Mesenchymal stem cell (in vitro differentiated cells and primary cell): ENCODE results near the gene PAEP.
A peak's percentile ranks its signal among the peaks of the same experiment; 100 is the strongest.

ENCODE experiments used
- DNase-seq: peaks from one replicate; pipeline ENCODE4 v3.0.0-alpha.2; 2013
- H2AFZ ChIP-seq: one replicate; pipeline ENCODE4 v1.6.1; 2013; ENCODE audit warnings: low read depth, mild to moderate bottlenecking, control low read depth, inconsistent platforms, low read length, moderate library complexity
- H2AK5ac ChIP-seq: 2 replicates; pipeline ENCODE4 v1.6.1; 2013; ENCODE audit warnings: low read length, moderate library complexity, mild to moderate bottlenecking, inconsistent platforms; ENCODE audit not compliant: severe bottlenecking
- H2BK120ac ChIP-seq: one replicate; pipeline ENCODE4 v1.6.1; 2013; ENCODE audit warnings: low read depth, mild to moderate bottlenecking, inconsistent platforms, low read length, moderate library complexity
- H2BK12ac ChIP-seq, 2 experiments: one replicate each; pipeline ENCODE4 v1.6.1; 2013; ENCODE audit warnings: inconsistent platforms in 2 of 2, low read length in 2 of 2, mild to moderate bottlenecking in 2 of 2, moderate library complexity in 2 of 2, control low read depth in 1 of 2
- H2BK15ac ChIP-seq: one replicate; pipeline ENCODE4 v1.6.1; 2013; ENCODE audit warnings: mild to moderate bottlenecking, low read depth, inconsistent platforms; ENCODE audit not compliant: poor library complexity, severe bottlenecking
- H2BK5ac ChIP-seq: 2 replicates; pipeline ENCODE4 v1.6.1; 2013; ENCODE audit warnings: low read depth, mild to moderate bottlenecking, low read length, control low read depth, inconsistent platforms; ENCODE audit not compliant: poor library complexity, severe bottlenecking
- H3K14ac ChIP-seq, 2 experiments: one replicate each; pipeline ENCODE4 v1.6.1; 2013; ENCODE audit warnings: inconsistent platforms in 2 of 2, low read length in 2 of 2, control low read depth in 1 of 2, mild to moderate bottlenecking in 1 of 2, moderate library complexity in 1 of 2
- H3K18ac ChIP-seq, 2 experiments: one replicate each; pipeline ENCODE4 v1.6.1; 2013; ENCODE audit warnings: inconsistent platforms in 2 of 2, low read length in 2 of 2, control low read depth in 1 of 2, low read depth in 1 of 2, mild to moderate bottlenecking in 1 of 2
- H3K23ac ChIP-seq, 2 experiments: one replicate each; pipeline ENCODE4 v1.6.1; 2013; ENCODE audit warnings: inconsistent platforms in 2 of 2, low read length in 2 of 2, mild to moderate bottlenecking in 2 of 2, moderate library complexity in 2 of 2, control low read depth in 1 of 2
- H3K27ac ChIP-seq: 2 replicates; pipeline ENCODE4 v1.5.1; 2013; ENCODE audit warnings: mild to moderate bottlenecking, moderate library complexity, low read length, control low read depth, inconsistent platforms; ENCODE audit not compliant: poor library complexity, severe bottlenecking
- H3K27me3 ChIP-seq, 2 experiments: 2 replicates each; pipeline versions ENCODE4 v1.6.1 to v1.7.0; 2013; ENCODE audit warnings: low read length in 2 of 2, mild to moderate bottlenecking in 2 of 2, moderate library complexity in 2 of 2, control low read depth in 1 of 2, inconsistent platforms in 1 of 2; ENCODE audit not compliant: control insufficient read depth in 1 of 2, insufficient read depth in 1 of 2
- H3K36me3 ChIP-seq, 2 experiments: 2 replicates each; pipeline versions ENCODE4 v1.6.1 to v1.7.0; 2013; ENCODE audit warnings: low read length in 2 of 2, control low read depth in 1 of 2, inconsistent platforms in 1 of 2, low read depth in 1 of 2, mild to moderate bottlenecking in 1 of 2; ENCODE audit not compliant: insufficient read depth in 2 of 2, control insufficient read depth in 1 of 2
- H3K4ac ChIP-seq, 2 experiments: one replicate each; pipeline ENCODE4 v1.6.1; 2013; ENCODE audit warnings: inconsistent platforms in 2 of 2, low read length in 2 of 2, mild to moderate bottlenecking in 2 of 2, moderate library complexity in 2 of 2, control low read depth in 1 of 2, low read depth in 1 of 2
- H3K4me1 ChIP-seq: 2 replicates; pipeline ENCODE4 v1.6.1; 2013; ENCODE audit warnings: low read depth, low read length, control low read depth; ENCODE audit not compliant: control insufficient read depth, insufficient read depth
- H3K4me2 ChIP-seq: 2 replicates; pipeline ENCODE4 v1.6.1; 2013; ENCODE audit warnings: low read length, mild to moderate bottlenecking, inconsistent platforms; ENCODE audit not compliant: poor library complexity, severe bottlenecking
- H3K4me3 ChIP-seq, 2 experiments: 2 replicates each; pipeline versions ENCODE4 v1.5.1 to v1.7.0; 2013; ENCODE audit warnings: low read length in 2 of 2, mild to moderate bottlenecking in 2 of 2, control low read depth in 1 of 2, low read depth in 1 of 2; ENCODE audit not compliant: insufficient read depth in 1 of 2
- H3K79me1 ChIP-seq: replicated peaks from 2 replicates; pipeline ENCODE4 v1.6.1; 2013; ENCODE audit warnings: mild to moderate bottlenecking, control low read depth, low read length, inconsistent platforms; ENCODE audit not compliant: poor library complexity, severe bottlenecking
- H3K9ac ChIP-seq: 2 replicates; pipeline ENCODE4 v1.7.0; 2013; ENCODE audit warnings: mild to moderate bottlenecking, low read length, moderate library complexity
- H3K9me3 ChIP-seq: 2 replicates; pipeline ENCODE4 v1.7.0; 2013; ENCODE audit warnings: mild to moderate bottlenecking, low read length; ENCODE audit not compliant: control insufficient read depth
- H4K8ac ChIP-seq: one replicate; pipeline ENCODE4 v1.6.1; 2013; ENCODE audit warnings: inconsistent platforms, mild to moderate bottlenecking, low read length, moderate library complexity
- H4K91ac ChIP-seq: one replicate; pipeline ENCODE4 v1.6.1; 2013; ENCODE audit warnings: mild to moderate bottlenecking, low read length, inconsistent platforms
- WGBS: methylation state at CpG from one replicate; pipeline ENCODE4 v1.1.7; 2013; ENCODE audit warnings: mixed read lengths; 5-methylcytosine and 5-hydroxymethylcytosine counted together

Gene PAEP

DNA sequence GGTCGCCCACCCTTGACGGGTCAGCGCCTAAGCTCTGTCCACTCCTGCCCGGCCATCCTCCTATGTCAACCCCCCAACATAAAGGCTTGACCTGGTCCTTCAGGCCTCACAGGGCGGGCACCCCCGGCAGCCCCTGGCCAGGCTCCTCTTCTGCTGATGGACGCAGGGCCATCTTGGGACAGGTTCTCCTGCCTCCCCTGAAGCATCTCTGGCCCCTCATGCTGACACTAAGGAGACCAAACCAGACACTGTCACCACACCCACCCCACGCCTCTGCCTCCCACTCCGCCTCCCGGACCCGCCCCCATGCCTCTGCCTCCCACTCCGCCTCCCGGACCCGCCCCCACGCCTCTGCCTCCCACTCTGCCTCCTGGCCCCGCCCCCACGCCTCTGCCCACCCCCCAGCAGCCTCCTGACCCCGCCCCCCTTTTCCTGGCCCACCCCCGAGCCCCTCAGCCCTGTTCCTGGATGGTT is 8.8 kb upstream of the PAEP start:
- Histone ChIP-seq H2BK12ac (no peak overlapping the region), H4K8ac (no peak overlapping the region), H3K23ac (no peak overlapping the region), H3K9ac (no peak overlapping the region), H2BK120ac (peak overlapping the region; percentile 19), H3K18ac (no peak overlapping the region), H2AFZ (no peak overlapping the region), H3K27me3 (peaks cover 0 to 25% of the 10 kb centered on the region in 2 experiments), H3K27ac (no peak overlapping the region), H3K4me3 (no peak overlapping the region), H3K36me3 (no peaks in the 10 kb centered on the region), H3K4me2 (no peak overlapping the region), H3K4me1 (no peaks in the 10 kb centered on the region), H2AK5ac (no peak overlapping the region), H3K9me3 (no peaks in the 10 kb centered on the region), H3K4ac (no peak overlapping the region), H3K79me1 (no peaks in the 10 kb centered on the region), H4K91ac (no peak overlapping the region), H2BK15ac (no peak overlapping the region), H2BK5ac (no peak overlapping the region), H3K14ac (no peak overlapping the region)
- no peak for DNase-seq
- 82% methylated on average over 12 of the region's 19 CpGs for WGBS

DNA sequence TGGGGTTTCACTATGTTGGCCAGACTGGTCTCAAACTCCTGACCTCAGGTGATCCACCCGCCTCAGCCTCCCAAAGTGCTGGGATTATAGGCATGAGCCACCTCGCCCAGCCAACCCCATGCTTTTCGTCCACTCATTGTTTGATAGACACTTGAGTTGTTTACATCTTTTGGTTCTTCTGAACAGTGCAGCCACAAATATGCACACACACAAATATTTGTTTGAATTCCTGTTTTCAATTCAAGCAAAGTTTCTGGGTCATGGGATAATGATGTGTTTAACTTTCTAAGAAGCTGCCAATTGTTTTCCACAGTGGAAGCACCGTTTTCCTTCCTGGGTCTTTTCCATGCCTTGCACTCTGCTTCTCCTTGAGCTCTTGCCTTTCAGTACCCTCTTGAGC is 6.8 kb upstream of the PAEP start:
- 63% methylated on average over 3 of the region's 4 CpGs for WGBS

DNA sequence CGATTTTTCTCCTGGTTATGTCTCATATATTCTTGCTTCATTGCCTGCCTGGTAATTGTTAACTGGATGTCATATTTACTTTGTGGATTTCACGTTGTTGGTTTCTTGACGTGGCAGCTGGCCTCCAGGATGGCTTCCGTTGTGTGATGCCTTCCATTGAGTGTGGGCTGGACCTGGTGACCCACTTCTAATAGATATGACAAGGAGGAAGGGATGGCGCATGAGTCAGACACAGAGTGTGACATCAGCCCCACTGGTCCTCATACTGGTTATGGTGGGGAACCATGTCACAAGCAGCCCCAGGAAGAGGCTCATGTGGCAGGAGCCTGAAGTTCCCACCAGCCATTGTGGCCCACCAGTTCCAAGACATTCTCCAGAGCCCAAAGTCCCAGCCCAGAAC is 6.4 kb upstream of the PAEP start:
- Histone ChIP-seq H3K4ac (no peak overlapping the region), H4K91ac (no peak overlapping the region), H3K27me3 (peaks cover 0 to 28% of the 10 kb centered on the region in 2 experiments), H3K23ac (no peak overlapping the region), H3K27ac (no peak overlapping the region), H2BK12ac (no peak overlapping the region), H2BK15ac (no peak overlapping the region), H3K4me2 (no peak overlapping the region), H3K18ac (no peak overlapping the region), H4K8ac (no peak overlapping the region), H3K4me1 (no peaks in the 10 kb centered on the region), H2AK5ac (no peak overlapping the region), H3K79me1 (no peaks in the 10 kb centered on the region), H2BK5ac (no peak overlapping the region), H3K36me3 (no peaks in the 10 kb centered on the region), H2BK120ac (no peak overlapping the region), H2AFZ (no peak overlapping the region), H3K9ac (no peak overlapping the region), H3K14ac (no peak overlapping the region), H3K4me3 (no peak overlapping the region), H3K9me3 (no peaks in the 10 kb centered on the region)
- 71% methylated on average over 5 of the region's 5 CpGs for WGBS
- DNase-seq = peak; percentile 7

More for the DNA sequence above, 6.8 kb upstream of the PAEP start:
- Histone ChIP-seq H3K79me1 (no peaks in the 10 kb centered on the region), H2BK5ac (no peak overlapping the region), H3K27ac (no peak overlapping the region), H3K27me3 (peaks cover 0 to 28% of the 10 kb centered on the region in 2 experiments), H3K18ac (no peak overlapping the region), H2AFZ (no peak overlapping the region), H3K36me3 (no peaks in the 10 kb centered on the region), H4K8ac (no peak overlapping the region), H2BK12ac (no peak overlapping the region), H3K4ac (no peak overlapping the region), H3K14ac (no peak overlapping the region), H2BK15ac (no peak overlapping the region), H3K9ac (no peak overlapping the region), H3K4me1 (no peaks in the 10 kb centered on the region), H4K91ac (no peak overlapping the region), H3K4me3 (no peak overlapping the region), H3K23ac (no peak overlapping the region), H3K9me3 (no peaks in the 10 kb centered on the region), H2AK5ac (no peak overlapping the region), H3K4me2 (no peak overlapping the region), H2BK120ac (no peak overlapping the region)
- DNase-seq = peak; percentile 36

DNA sequence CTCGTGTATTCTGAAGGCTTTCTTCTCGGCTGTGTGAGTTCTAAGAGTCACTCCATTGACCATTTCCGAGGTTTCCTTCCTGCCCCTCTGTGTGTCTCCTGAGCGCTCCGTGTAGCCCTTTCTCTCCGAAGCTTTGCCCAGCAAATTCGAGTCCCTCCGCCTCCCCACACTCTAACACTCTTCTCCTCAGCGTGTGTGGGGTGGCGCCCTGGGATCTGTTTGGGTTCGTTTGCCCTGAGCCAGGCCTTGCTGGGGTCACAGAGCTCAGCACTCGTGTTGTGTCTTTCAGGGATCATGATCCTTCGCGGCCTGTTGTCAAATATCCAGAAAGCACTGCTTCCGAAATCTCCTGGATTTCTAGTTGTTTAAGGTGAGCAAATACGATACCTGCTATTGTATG is 5.6 kb upstream of the PAEP start:
- WGBS = 85% methylated on average over 16 of the region's 16 CpGs
- Histone ChIP-seq H3K79me1 (no peaks in the 10 kb centered on the region), H2AFZ (no peak overlapping the region), H2BK5ac (no peak overlapping the region), H3K9me3 (no peaks in the 10 kb centered on the region), H2BK15ac (no peak overlapping the region), H2AK5ac (no peak overlapping the region), H3K23ac (no peak overlapping the region), H3K36me3 (no peaks in the 10 kb centered on the region), H3K27ac (no peak overlapping the region), H4K91ac (no peak overlapping the region), H4K8ac (no peak overlapping the region), H2BK120ac (no peak overlapping the region), H3K27me3 (peaks cover 0 to 21% of the 10 kb centered on the region in 2 experiments), H3K4me3 (no peak overlapping the region), H2BK12ac (no peak overlapping the region), H3K18ac (no peak overlapping the region), H3K4me1 (no peaks in the 10 kb centered on the region), H3K4me2 (no peak overlapping the region), H3K9ac (no peak overlapping the region), H3K4ac (no peak overlapping the region), H3K14ac (no peak overlapping the region)
- no peak for DNase-seq
